HG03097 (cell line): Measurements from ENCODE around the gene TRAF1.

Experiments used
- ATAC-seq: cut with Tn5 transposase; IDR thresholded peaks from one replicate; pipeline ENCODE4 v1.9.1; 2021; ENCODE audit not compliant: unreplicated experiment, low FRiP score

TRAF1 gene

DNA sequence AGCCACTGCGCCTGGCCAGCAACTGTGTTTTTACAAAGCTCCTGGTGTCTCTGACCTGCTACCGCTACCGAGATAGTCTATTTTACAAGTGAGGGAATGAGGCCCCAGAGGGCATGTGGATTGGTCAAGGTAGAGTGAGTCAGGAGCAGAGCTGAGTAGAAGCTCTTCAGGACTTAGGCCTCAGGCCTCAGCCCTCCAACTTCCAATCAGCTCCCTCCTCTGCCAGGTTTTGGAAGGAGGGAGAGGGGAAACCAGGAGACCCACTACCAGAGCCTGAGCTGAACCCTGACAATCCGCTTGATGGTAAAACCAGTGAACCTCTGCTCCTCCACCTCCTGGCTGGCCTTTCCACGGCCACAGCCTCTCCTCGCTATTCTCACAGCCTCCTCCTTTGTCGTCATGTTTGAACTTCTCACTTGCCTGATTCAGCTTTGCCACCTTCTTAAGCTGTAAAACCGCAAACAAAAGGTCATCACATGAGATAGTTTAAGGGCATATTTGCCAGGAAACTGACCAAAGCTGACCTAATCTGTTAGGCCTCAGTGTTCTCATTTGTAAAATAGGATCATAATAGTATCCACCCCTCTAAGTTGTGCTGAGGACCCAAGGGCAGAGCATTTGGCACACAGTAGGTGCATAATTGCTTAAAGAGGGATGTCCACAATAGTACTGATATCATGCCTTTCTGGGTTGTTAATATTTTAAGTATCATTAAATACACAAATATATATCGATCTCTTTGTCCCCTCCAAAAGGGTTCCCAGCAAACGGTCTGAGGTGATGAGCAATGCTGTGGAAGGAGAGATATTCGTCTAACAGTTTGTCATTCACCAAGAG lies 1.7 kb downstream of the TRAF1 start:
- no peak for ATAC-seq

DNA sequence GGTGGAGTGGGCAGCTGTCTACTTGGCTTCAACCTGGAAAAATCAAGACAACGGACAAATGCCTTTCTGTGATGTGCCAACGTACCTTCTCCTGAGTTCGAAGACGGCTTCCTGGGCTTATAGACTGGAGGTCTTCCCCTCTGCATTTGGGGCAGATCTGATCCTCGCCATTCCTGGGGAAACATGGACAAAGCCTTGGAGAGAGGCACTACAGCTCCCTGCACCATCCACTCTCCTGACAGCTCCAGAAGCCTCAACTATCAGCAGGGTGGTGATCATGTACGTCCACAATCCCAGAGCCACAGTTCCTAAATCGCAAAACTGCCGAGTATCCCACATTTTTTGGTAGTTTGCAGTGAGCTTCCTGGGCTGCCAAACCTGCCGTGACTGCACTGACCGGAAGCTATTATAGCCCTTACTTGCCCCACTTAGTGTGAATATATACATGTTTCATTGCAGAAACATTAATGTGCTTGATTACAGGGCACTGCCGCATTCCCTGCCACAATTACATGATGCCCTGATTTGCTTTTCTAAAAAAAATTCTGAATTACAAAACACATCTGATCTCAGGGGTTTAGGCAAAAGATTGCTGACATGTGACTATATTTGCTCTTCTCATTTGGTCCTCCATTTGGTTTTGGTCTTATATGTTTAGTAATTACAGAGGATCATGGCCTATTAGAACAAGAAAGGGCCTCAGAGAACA lies 2.8 kb downstream of the TRAF1 start:
- ATAC-seq = no peak

DNA sequence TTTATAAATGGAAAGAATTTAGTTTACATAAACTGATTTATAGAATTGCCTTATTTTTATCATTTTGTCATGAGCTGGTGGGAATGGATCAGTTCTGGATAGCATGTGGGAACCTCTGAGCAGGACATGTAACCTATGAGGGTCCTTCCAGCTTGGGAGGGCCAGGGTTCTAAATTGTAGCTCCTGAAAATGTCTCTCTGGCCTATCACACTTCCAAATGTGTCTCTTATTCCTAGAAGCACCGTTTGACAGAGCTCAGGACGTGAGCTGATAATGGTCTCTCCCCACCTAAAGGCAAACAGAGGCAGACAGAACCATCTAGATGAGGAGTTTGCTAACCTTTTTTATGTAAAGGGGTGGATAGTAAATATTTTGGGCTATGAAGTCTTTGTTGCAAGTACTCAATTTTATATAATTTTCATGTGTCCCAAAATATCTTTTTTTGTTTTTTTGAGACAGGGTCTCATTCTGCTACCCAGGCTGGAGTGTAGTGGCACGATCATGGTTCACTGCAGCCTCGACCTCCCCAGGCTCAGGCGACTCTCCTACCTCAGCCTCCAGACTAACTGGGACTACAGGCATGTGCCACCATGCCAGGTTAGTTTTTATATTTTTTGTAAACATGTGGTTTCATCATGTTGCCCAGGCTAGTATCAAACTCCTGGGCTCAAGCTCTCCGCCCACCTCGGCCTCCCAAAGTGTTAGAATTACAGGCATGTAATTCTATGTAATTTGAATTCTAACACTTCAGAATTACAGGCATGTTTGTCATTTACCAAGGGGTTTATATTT lies 4.0 kb downstream of the TRAF1 start:
- no peak for ATAC-seq

DNA sequence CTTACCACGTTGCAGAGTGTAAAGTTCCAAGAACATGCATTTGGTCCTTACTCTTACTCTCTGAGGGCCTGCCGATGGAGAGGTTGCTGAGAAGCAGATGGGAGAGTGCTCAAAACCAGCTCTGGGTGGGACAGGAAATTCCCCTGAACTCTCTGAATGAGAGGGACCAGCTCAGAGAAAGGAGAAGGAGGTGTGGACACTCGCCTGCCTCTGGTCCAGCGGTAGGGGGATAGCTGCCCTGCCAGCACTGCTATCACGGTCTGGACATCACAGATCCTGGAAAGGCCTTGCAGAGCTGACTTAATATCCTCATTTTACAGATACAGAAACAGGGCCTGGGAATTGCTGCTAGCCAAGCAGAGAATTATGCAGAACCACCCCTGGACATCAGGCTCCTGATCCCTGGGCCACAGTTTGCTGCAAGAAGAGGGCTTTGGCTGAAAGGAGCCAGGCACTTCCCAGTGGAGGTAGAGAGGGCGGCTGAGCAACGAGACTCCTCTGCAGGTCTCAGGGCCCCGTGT lies 4.9 kb downstream of the TRAF1 start:
- no peak for ATAC-seq

DNA sequence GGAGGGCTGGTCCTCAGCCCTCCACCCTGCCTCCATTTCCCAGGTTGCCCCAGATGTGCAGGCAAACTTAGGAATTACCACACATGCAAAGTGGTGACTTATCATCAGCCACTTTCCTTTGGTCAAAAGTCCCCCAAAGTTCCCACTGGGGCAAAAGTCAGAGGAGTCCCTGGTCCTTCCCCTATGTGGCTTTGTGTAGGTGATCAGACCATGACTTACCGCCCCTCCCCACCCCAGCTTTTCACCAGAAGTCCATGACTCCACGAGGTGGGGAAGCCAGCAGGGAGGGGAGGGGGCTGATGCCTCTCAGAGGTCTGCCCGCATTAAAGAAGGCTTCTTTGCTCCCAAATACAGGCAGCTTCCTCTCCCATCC lies 5.8 kb downstream of the TRAF1 start:
- no peak for ATAC-seq

DNA sequence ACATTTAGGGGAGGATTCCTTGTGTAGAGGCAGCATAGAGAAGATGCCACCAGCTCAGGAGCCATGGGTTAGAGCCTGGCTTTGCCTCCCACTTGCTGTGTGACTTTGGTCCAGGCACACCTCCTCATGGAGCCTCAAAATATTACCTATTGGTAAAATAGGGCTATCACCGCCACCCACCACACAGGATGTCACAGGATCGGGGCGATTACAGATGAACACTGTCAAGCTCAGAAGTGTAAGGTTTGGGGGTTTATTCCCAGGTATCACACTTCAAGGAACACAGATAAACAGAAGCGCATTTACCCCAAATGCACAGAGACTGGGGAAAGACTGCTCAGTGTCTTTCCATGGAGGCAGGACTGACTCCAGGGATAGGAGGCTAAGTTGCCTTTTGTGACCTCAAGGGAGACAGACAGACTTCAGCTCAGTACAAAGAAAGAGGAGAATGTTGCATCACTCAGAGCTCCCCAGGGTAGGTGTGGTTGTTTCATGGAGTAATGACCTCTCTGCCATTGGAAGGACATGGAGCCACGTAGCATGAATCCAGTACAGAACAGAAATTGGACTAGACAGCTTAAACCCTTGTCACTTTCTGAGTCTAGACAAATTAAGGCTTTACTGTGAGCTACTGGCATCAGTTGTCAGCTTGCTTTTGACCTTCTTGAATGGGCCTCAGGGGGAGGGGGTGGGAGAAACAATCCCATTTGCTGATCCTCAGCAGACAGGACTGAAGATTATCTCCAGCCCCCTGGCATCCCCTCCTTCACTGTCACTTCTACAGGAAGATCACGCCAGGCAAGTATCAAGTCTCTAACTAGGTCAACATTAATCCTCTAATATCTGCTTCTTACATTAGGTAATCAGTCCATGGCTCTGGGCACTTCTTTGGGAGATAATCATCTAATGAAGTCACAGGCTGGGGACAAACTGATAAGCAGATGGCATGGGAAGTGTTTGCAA lies 6.5 kb downstream of the TRAF1 start:
- no peak for ATAC-seq

DNA sequence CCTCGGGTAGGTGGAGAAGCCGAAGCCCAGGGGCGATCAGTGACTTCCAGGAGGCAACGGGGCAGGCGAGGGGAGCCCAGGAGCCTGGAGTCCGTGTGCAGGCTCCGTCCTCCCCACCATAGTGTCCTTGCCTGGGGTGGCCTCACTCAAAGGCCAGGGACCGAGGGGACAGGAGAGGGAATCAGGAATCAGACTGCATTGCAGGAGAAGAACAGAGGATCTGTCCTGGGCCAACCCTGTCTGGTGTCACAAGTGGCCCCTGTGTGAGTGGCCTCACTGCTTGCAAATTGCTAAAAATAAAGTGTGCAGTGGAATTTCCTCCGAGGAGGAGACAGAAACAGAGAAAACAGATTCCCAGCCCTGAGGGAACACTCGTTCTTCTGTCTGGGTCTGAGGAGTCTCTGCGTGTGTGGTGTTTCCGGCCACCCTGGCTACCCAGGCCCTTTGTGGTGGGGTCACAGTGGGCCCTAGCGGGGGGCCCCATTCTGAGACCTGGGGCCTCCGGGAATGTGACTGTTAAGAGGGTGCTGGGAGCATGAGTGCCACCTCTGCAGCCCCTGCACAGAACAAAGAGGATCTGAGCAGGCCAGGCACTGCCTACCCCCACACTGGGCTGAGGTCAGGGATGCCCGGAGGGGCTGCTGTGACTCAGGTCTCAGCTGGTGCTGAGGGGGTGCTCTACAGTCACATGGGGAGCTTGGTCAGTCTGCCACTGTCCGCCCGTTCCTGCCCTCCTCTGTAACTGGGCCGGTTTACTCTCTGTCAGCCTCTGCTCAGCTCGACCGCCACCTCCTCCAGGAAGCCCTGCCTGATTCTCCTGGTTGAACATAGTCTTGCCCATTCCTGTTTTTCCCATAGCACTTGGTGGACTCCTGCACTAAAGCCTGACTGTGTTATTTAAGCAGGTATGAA lies 7.4 kb downstream of the TRAF1 start:
- no peak for ATAC-seq

DNA sequence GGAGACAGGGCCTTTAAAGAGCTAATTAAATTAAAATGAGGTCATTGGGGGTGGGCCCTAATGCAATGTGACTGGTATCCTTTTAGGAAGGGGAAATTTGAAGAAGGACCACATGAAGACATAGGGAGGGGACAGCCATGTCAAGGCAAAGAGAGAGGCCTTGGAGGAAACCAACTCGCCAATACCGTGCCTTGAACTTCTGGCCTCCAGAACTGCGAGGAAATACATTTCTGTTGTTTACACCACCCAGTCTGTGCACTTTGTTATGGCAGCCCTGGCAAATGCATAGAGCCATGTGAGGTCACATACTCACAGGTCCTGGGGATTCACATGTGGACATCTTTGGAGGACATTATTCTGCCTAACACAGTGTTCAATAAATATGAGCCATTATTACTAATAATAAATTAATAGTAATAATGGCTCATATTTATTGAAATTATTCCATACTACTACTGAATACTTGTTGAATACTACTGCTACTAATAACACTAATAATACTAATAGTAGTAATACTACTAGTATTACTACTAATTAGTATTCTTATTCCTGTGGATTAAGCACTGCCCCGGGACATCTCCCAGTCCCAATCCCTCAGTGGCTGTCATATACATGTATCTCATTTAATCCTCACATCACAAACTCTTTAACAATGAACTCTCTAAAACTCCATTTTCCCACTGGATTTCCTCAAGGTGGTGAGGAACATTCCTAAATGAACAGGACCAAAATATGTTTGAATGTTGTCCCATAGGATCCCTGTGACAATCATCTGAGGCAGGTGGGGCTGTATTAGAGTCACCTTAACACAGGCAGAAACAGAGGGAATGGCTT lies 8.4 kb downstream of the TRAF1 start:
- no peak for ATAC-seq

DNA sequence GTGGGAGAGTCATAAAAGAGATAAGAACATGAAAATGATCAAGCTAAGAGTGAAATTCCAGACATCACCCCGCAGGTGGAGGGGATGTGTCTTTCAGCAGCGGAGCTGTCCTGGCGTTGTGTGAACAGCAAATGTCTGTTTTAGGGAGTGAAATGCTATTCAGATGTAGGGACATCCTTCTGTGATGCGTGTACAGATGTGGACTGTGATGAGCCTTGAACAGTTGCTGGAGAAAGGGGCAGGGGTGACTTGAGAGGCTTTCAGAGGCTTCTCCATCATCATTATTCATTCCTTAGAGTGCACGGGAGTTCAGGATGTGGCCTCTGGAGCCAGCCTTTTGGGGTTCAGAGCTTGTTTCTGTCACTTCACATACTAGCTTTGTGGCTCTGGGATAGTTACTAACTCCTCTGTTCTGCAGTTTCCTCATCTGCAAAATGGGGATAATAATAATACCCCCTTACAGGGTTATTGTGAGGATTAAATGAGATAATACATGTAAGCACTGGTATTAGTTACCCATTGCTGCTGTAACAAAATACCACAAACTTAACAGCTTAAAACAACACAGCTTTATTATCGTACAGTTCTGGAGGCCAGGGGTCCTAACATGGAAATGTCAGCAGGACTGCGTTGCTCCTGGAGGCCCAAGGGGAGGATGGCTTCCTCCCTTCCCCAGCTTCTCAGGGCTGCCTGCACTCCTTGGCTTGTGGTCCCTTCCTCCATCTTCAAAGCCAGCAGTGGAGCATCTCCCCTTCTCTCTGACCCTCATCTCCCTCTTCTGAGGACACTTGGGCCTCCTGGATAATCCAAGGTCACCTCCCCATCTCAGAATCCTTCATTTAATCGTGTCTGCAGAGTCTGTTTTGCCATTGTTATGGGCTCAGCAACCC lies 9.4 kb downstream of the TRAF1 start:
- no peak for ATAC-seq

DNA sequence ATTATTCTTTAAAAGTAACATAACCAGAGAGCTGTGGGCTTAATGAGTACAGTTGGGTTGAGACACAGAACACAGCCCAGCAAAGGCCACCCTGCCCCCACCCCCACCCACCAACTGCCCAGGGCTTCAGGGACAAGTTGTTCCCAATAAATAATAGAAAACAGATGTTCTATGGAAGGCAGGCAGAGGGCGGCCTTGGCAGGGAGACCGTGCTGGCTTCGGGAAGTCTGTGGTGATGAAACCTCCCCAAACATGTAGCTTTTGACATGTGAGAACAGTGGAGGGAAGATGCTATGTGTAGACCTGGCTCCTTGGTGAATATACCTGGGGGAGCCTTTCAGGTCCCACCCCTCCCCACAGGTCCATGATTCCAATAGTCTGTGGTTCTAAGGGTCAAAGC lies 10.0 kb downstream of the TRAF1 start:
- no peak for ATAC-seq

DNA sequence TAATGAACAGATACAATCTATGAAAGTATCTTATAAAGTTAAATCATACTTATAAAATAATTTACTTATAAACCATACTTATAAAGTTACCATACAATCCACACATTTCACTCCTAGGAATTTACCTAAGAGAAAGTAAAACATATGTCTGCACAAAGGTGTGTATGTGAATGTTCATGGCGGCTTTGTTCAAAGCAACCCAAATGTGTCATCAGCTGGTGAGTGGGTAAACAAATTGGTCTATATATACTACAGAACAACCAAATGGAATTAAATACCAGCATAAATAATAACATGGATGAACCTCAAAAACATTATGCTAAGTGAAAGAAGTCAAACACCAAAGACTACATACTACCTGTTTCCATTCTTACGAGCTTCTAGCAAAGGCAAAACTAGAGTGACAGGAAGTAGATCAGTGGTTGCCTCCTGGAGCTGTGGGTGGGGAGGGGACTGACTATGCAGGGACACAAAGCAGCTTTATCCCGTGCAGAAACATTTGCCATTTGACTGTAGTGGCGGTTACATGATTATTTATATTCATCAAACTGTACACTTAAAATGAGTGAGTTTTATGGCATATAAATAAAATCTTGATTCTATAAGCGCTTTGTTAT lies 10.6 kb downstream of the TRAF1 start:
- ATAC-seq = no peak

DNA sequence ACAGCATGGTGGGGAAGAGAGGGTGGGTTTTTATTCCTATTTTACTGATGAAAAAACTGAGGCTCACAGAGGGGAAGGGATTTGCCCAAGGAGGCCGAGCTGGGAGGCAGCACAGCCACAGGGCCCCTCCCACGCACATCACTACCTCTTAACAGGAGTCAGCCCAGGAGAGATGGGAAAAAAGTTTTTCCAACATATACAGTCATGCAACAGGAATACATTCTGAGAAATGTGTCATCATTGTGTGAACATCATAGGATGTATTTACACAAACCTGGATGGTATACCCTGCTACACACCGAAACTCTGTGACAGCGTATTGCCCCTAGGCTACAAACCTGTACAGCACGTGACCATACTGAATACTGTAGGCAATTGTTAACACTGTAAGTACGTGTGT lies 11.6 kb downstream of the TRAF1 start:
- no peak for ATAC-seq

DNA sequence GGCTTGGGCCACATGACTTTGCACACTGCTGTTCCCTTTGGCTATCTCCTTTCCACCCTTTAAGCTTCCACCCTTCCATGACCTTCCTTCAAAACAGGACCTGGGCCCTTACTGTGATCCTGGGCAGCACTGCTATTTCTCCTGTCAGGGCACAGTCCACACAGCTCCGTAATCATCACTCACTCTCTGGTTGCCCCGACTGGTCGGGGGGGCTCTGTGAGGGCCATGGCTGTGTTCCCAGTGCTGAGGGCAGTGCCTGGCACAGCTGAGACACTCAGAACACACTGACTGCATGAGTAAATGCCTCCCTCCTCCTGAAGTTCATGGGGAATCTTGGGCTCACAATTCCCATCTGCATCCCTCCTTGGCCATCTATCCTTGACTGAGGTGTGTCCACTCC lies 12.2 kb downstream of the TRAF1 start:
- ATAC-seq = no peak

DNA sequence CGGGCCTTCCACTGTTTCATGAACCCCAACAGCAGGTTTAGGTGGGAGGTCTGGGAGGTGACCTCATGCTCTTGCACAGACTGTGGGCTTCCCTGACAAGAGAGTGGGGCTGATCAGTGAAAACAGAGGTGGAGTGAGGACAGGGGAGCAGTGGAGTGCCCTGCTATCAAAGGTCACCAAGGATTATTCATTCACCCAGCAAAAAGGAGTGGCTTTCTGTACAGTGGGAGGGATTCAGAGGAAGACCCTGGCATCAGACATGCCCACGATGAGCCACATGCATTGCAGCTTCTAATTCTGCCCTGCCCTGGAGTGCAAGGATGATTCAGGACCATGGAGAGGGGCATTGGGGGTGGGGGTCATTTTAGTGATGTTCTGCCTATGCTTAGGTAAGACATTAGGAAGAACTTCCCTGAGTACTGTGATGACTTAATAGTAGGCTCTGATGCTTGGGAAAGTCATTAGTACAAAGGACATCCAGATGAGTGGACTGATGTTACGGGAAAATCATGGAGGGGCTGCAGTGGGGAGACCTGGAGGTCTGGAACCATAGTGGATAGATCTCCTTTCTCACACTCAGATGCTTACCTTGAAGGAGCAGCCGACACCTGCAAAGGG lies 12.8 kb downstream of the TRAF1 start:
- no peak for ATAC-seq

DNA sequence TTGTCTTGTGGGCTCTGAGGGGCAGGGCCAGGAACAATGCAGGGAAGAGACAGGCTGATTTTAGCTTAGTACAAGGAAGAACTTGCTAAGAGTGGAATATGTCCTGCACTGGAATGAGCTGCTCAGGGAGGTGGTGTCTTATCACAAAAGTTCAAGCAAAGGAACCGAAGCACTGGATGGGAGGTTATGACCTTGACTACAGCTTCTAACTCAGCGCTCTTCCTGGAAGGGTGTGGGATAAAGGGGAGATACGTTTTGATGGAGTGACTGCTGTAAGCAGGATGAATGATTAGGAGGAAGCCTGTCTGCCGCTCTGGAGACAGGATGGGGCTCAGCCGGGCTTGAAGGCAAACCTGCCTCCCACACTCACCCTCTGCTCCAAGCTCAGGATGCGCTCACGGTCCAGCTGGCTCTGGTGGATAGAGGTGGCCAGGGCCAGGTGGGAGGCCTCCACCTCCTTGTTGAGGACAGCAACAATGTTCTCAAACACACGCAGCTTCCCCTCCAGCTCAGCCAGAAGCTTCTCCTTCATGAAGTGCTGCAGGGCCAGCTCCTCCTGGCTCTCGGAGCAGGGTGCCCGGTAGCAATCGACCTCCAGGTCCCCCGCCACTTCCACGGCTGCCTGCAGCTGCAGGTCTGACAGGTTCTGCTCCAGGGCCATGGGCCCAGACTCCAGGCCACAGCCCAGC lies 13.5 kb downstream of the TRAF1 start:
- no peak for ATAC-seq
